ENCODE results near the gene PPFIBP1.
"Not testable (repeated sequence)": the region's sequence is repeated elsewhere in the genome, so short reads cannot be mapped to it uniquely, and the experiment has no call there.

PPFIBP1 gene

GRCh38 chr12:27631365-27631764, 107.4 kb downstream of the PPFIBP1 start:
- no peak for DNase-seq

DNA sequence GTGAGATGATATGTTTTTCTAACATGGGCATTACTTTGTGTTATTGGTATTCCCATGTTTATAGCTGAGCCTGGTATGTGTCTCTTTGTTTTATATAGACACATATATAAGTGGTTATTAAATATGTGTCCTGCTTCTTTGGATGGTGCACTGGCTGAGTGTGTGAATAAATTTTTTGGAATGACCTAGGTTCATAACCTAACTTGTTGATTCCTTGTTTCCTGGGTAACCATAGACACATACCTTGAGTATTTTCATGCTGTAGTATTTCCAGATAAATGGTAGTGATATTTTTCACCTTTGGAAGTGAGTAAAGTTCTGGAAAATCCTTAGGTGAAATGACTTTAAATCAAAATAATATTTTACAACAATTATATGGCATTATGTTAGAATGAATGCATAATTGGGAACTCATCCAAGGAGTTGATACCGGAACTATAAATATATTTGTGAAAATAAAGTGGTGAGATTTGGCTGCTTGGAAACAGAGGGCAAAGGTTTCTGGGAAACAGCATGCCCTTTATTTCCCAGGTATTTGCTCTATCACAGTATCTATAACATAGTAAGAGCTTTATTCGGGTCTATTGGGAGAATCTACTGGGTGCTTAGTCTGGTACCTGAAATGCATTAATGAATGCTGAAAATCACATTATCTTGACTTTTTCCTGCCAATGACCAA, 107.9 kb downstream of the PPFIBP1 start:
- no peak for DNase-seq

GRCh38 chr12:27635349-27635972, 111.5 kb downstream of the PPFIBP1 start:
- no peak for DNase-seq

DNA sequence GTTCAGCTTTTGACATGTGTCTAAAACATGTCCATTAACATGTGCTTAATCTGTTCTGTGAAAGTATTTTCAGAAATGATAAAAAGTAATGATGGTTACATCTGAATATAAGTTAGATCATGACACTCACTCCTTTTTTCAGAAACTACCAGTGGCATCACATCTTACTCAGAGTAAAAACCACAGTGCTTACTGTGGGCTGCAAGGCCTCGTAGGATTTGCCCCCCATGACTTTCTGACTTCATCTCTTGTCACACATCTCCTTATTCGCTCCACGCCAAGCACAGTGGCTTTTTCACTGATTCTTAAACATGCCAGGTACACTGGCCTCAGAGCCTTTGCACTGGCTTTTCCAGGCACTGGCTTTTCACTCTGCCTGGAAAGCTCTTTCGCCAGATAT, 112.6 kb downstream of the PPFIBP1 start:
- not testable (repeated sequence) for DNase-seq

DNA sequence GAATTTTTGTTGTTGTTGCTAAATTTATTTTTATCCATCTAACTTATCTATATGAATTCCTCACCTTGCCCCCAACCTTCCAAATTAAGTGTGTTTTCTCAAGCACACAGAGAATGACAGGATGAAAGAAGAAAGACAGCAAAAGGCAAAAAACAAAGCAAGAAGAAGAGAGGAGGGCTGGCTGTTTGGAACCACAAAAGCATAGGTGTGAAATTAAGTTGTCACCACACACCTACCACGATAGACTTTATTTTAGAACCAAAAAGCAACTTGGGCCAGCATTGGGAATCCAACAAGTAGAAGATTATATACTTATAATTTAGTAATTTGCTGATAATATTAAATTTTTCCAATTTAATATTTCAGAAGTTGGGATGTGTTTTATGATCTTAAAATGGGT, 113.5 kb downstream of the PPFIBP1 start:
- no peak for DNase-seq

- DNase-seq = no peak
Measured at GRCh38 chr12:27639265-27639664, 115.3 kb downstream of the PPFIBP1 start.

DNA sequence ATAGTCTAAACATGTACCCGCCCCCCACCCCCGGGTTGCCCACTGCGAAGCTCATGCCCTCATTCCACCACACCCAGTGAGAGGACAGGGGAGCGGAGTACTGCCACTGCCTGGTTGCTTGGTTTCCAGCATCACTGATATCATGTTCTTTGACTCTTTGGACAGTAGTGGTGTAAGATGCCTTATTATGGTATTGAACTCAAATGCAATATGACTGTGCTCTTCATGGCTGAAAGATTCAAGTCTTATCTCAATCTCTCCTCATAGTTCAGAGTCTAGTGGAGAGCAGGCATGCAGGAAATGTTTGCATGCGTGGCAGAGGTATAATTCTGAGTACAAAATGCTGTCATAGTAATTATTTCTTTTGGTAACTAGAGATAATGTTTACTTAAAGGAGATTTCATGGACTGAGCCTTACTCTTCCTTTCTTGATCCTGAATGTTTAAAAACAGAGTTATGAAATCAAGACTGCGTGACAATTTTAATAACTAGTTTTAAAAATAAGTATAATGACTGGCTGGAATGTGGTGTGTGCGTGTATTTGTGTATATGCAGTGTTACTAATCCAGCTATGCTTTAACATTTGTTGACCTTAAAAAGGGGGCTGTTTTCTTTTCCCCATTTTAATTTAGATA, 116.7 kb downstream of the PPFIBP1 start:
- DNase-seq = not testable (repeated sequence)

- not testable (repeated sequence) for DNase-seq
Measured at GRCh38 chr12:27642361-27642760, 118.4 kb downstream of the PPFIBP1 start.

DNA sequence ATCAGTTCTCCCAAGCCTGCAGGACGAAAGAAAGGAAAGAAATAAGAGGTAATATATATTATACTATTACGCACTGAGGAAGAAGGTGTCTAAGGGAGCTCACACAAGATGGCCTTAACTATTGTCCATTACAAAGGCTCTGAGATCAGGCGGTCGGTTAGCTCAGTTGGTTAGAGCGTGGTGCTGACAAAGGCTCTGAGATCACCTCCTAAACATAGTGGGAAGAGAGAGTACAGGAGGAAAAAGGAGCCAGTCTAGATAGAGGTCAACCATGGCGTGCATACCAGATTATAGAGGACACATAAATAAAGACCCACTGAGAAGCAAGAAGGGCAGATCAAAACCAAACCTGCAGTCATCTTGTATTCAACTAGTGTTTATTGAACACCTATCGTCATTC, 118.9 kb downstream of the PPFIBP1 start:
- not testable (repeated sequence) for DNase-seq

GRCh38 chr12:27644158-27644845, 120.3 kb downstream of the PPFIBP1 start:
- no peak for DNase-seq

- DNase-seq = no peak
Measured at GRCh38 chr12:27645671-27646070, 121.7 kb downstream of the PPFIBP1 start.

DNA sequence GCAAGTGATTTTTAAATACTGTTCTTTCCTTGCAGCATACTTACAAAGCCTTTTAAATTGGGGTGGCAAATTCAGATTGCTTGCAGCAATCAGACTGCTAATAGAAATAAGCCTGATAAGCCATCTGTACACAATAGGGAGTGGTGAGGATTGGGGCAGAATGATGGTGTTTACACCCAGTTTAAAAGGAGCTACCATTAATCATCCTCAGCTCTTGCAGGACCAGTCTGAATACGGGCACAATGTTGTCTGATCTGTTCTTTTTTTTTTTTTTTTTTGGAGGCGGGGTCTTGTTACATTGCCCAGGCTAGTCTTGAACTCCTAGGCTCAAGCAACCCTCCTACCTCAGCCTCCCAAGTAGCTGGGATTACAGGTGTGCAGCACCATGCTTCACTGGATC, 122.1 kb downstream of the PPFIBP1 start:
- DNase-seq = no peak

GRCh38 chr12:27650011-27650410, 126.0 kb downstream of the PPFIBP1 start:
- no peak for DNase-seq

DNA sequence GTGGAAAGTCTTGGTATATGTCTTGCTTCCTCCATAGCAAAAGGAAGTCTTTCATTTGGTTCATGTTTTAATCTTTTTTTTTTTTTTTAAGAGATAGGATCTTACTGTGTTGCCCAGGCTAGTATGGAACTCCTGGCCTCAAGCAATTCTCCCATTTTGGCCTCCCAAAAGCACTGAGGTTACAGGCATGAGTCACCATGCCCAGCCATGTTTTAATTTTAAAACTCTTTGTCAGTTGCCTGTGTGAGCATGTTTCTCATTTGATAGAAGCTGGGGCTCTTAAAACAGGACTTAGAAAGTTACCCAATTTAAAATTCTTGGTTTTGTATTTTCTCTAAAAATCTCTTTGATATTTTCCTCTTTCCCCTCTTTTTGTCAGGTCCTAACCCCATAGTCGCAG, 127.2 kb downstream of the PPFIBP1 start:
- no peak for DNase-seq

- peak in 1 of 2 donors; percentile 46 for DNase-seq
Measured at GRCh38 chr12:27652174-27652763, 128.3 kb downstream of the PPFIBP1 start.

DNA sequence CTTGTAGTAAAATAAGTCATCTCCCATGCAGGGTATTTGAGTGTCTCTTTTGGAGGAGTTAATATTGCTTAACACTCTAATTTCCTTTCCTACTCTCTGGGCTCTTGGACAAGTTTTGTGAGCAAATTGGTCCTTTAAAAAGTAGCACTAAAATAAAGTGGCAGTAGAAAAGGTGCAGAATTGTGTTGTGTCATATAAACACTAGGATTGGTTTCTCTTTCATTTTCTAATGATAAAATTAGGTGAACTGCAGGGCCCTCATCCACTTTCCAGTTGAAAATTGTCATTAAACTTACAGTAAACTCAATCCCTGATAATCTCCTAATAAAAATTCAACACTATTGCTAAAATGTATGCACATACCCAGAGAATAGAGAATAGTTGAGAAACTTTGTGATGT, 129.7 kb downstream of the PPFIBP1 start:
- DNase-seq = no peak

- not testable (repeated sequence) for DNase-seq
Measured at GRCh38 chr12:27655476-27655875, 131.5 kb downstream of the PPFIBP1 start.

DNA sequence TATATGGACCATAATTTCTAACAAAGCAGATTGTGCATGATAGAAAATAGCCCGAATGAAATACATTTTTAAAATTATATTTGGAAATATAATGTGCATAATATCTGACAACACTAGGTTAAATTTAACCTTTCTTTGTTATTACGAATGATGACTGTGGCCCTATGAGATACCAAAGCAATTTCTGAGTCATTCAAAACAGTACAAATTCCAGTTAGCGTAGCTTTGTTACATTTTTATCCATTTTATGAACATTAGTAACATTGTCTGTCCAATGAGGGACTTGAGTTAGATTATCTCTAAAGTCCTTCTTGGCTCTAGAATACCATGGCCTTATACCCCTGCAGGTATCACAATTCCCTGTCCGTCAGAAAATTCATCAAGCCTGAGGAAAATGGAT, 133.3 kb downstream of the PPFIBP1 start:
- DNase-seq = no peak

DNA sequence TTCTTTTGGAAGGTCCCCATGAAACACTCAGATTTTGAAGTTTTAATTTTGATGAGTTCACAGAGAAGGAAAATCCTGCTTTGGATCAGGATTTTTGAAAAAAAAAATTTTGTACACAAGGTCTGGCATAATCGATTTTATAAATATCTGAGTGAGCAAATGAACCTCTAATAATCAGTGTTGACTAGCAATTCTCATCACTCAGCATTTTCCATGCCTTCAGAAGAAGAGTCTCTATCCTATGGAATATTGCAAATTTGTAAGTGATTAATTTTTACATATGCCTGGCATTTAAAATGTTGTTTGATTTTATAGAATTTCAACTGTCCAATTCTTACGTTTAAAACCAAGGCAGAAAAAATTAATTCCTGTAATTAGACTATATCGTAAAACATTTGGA, 141.7 kb downstream of the PPFIBP1 start:
- no peak for DNase-seq

DNA sequence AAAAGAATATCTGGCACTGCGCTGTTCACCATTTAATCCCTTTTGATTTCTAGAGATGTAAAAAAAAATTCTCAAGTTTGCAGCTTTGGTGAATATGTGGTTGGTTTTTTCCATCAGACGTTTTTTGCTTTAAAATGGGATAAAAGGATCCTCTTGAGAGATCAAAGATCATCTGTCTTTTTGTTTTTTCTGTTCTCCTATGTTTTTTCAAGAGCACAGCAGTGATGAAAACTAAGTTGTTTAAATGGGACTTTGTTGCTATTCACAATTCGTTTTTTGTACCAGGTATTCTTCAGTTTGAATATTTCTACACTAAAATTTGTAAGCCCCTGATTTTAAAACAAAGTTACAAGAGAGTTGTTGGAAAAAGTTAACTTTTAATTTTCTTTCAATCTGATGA, 142.5 kb downstream of the PPFIBP1 start:
- no peak for DNase-seq

DNA sequence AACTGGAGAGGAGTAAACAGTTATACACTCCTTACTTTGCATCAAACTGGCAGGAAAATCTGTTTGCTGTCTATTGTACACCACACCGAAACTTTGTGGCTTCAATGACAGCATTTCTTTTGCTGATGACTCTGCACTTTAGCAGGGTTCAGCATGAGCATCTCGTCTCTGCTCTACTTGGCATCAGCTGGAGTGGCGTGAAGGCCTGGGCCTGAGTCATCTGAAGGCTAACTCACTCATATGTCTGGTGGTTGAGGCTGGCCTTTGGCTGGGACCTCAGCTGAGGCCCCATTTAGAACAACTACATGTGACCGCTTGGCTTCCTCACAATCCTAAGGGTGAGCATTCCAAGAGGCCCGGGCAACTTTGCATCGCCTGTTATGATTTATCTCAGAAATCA, 143.5 kb downstream of the PPFIBP1 start:
- no peak for DNase-seq

DNA sequence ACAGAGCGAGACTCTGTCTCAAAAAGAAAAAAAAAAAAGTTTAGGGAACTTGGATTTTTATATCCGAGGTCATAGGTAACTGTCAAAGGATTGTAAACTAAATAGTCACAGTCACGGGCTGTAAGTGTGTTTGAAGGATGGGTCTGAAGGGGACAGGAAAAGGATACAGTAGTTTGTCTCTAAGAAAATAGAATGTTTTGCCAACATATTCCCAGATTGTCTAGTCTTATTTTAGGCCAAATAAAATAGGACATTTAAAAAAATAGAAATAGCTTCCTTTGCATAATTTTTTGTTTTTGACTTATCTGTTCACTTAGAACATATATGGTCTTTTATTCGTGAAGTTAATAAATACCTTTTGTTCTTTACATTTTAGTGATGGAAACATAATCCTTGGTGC, 148.0 kb downstream of the PPFIBP1 start:
- no peak for DNase-seq

GRCh38 chr12:27672643-27673042, 148.6 kb downstream of the PPFIBP1 start:
- DNase-seq = no peak

Measured in CD4-positive, alpha-beta T cell treated with Interleukin-1 beta for 1 hour (primary cell).